ENCODE results near the gene ABCD1. TPM values are rescaled to one million over a fixed set of nuclear protein-coding genes. Genes with fewer than 3 reads are reported as not detected.
"Not testable (repeated sequence)": the region's sequence is repeated elsewhere in the genome, so short reads cannot be mapped to it uniquely, and the experiment has no call there.

The ABCD1 gene
- total and polyA plus RNA-seq, 10 of the 15 experiments (the other 5 are each of a cell fraction or from before 2014, with no cell fraction given): 0.13 to 6.5 (median 1.4) TPM

DNA sequence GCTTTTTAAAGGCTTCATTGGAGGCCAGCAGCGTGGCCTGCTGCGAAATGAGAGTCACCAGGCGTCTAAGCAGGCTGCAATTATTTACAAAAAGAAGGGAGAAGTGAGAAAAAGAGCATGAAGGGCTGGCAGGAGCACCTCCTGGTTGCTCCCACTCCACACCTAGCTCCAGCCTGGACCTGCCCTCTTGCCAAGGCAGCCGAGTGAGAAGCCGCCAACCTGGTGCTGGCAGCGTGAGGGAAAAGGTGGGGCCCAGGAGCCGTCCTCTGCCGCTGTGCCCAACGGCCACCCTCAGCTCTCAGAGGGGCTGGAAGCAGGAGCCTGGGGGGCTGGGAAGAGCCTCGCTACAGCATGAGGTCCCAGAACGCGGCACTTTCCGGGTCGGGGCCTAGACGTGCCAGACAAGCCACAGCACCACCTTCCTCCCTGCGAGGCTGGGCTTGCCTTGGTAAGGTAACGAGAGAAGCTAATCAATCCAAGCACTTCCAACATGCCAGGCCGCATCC lies 20.6 kb upstream of the ABCD1 start:
- BruUV-seq (replicated peaks): no TSS peak
- Histone ChIP-seq H3K36me3 (ENCODE audit: control insufficient read depth in 2 of 2, insufficient read depth in 2 of 2, low read length in 1 of 2) (peaks cover 0 to 2% of the 10 kb centered on the region in 2 experiments; a peak in 2 of 4 replicates), H3K4me3 (no peak overlapping the region), H3K9ac (ENCODE audit: control insufficient read depth, insufficient read depth, low read length) (no peak overlapping the region), H4K20me1 (ENCODE audit: control insufficient read depth, insufficient read depth) (no peaks in the 10 kb centered on the region), H2AFZ (ENCODE audit: control insufficient read depth, low read depth, low read length) (no peak overlapping the region), H3K9me3 (replicated peaks; ENCODE audit: control insufficient read depth, insufficient read depth, low read length) (no peaks in the 10 kb centered on the region), H3K4me1 (ENCODE audit: control insufficient read depth, insufficient read depth, low read length) (no peaks in the 10 kb centered on the region), H3K4me2 (ENCODE audit: control insufficient read depth, insufficient read depth) (no peak overlapping the region), H3K27ac (ENCODE audit: control insufficient read depth, insufficient read depth) (no peak overlapping the region), H3K79me2 (ENCODE audit: control insufficient read depth, insufficient read depth, low read length) (no peaks in the 10 kb centered on the region), H3K27me3 (replicated peaks in 1 of 2; ENCODE audit: control insufficient read depth in 2 of 2, insufficient read depth in 2 of 2, low read length in 1 of 2) (no peaks in the 10 kb centered on the region)
- FAIRE-seq: no peak
- ChIA-PET CTCF (no interaction called here), POLR2A (no interaction called here), SMC1A (ENCODE audit: uncharacterized antibody, unreplicated experiment) (no interaction called here), RAD21 (ENCODE audit: unreplicated experiment) (no interaction called here)
- in situ Hi-C loops (cut with MboI): no loop called here
- 83% methylated on average over 17 of the region's 18 CpGs for WGBS (ENCODE audit: insufficient coverage, insufficient replicate concordance, low lambda C conversion rate, missing lambda C conversion rate)
- ATAC-seq: no peak
- DNase-seq (ENCODE audit: low read depth, low spot score): no peak
- intact Hi-C loops (cut with micrococcal nuclease; ENCODE audit: unreplicated experiment): no loop called here
- TF ChIP-seq CHD1 (IDR thresholded peaks at IDR 0.05; ENCODE audit: low read depth, low read length) (no peak), NFYB (IDR thresholded peaks at IDR 0.05; ENCODE audit: insufficient read depth, low read depth, low read length) (no peak), IRF3 (IDR thresholded peaks at IDR 0.05) (no peak), ZBTB40 (IDR thresholded peaks at IDR 0.05; ENCODE audit: borderline replicate concordance) (no peak), PAX8 (IDR thresholded peaks at IDR 0.05) (no peak), DPF2 (IDR thresholded peaks at IDR 0.05) (no peak), NFXL1 (IDR thresholded peaks at IDR 0.05; ENCODE audit: borderline replicate concordance) (no peak), GATAD2B (conservative IDR thresholded peaks at IDR 0.05; ENCODE audit: low read depth) (no peak)

DNA sequence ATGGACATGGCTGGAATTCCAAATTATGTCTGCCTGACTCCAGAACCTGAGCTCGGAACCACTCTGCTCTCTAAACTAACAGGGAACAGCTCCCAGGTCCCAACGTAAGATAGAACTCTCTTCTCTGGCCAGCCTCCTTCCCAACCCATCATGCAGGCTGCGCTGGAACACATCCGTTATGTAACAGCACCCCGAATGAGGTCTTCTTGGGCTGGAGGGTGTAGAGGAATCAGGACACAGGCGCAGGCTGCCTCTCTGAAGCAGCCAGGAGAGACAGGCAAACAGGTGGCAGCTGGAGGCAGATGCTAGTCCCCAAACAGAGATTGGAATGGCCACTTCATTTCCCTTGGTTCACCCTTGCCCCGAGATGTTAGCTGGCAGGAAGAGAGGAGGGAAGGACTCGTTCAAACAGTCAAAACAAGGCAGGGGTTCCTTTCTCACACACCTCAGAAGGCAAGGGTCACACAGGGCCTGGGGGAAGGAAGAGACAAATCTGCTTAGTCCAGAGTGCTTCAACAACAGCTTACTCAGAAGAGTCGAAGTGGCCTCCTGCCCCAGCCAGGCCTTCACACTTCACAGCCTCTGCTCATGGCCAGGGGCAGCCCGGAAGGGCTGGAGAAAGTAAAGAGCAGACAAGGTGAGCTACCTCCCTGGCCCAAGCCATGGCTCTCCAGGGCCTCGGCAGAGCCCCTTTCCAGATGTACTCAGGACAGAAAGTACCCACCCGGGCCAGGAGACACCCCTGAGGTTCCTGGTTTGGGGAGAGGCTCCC lies 19.8 kb upstream of the ABCD1 start:
- RAD21 ChIA-PET (ENCODE audit: unreplicated experiment); CTCF ChIA-PET; DNase-seq (ENCODE audit: low read depth, low spot score); FAIRE-seq; H3K9me3 ChIP-seq (replicated peaks; ENCODE audit: control insufficient read depth, insufficient read depth, low read length); H2AFZ ChIP-seq (ENCODE audit: control insufficient read depth, low read depth, low read length); SMC1A ChIA-PET (ENCODE audit: uncharacterized antibody, unreplicated experiment); H3K27me3 ChIP-seq (replicated peaks in 1 of 2; ENCODE audit: control insufficient read depth in 2 of 2, insufficient read depth in 2 of 2, low read length in 1 of 2); intact Hi-C loops (cut with micrococcal nuclease; ENCODE audit: unreplicated experiment); H3K27ac ChIP-seq (ENCODE audit: control insufficient read depth, insufficient read depth); H3K4me2 ChIP-seq (ENCODE audit: control insufficient read depth, insufficient read depth); in situ Hi-C loops (cut with MboI); H3K4me3 ChIP-seq; H3K4me1 ChIP-seq (ENCODE audit: control insufficient read depth, insufficient read depth, low read length); H3K36me3 ChIP-seq (ENCODE audit: control insufficient read depth in 2 of 2, insufficient read depth in 2 of 2, low read length in 1 of 2); H4K20me1 ChIP-seq (ENCODE audit: control insufficient read depth, insufficient read depth); H3K9ac ChIP-seq (ENCODE audit: control insufficient read depth, insufficient read depth, low read length); POLR2A ChIA-PET; H3K79me2 ChIP-seq (ENCODE audit: control insufficient read depth, insufficient read depth, low read length); ATAC-seq; BruUV-seq (replicated peaks): not testable (repeated sequence)
- WGBS (ENCODE audit: insufficient coverage, insufficient replicate concordance, low lambda C conversion rate, missing lambda C conversion rate): 58% methylated on average over 9 of the region's 12 CpGs
